Lower lobe of right lung (tissue), 2 donors: Measurements from ENCODE around the gene CCNA1. TPM values are rescaled to one million over a fixed set of nuclear protein-coding genes. Genes with fewer than 3 reads are reported as not detected.

Experiments
- ATAC-seq, 2 donors: fragments of 200-7000 bp; cut with Tn5 transposase; one replicate each; pipeline ENCODE4 v1.9.1; 2020 to 2022; ENCODE audit warnings: mild to moderate bottlenecking in 2 of 2, moderate library complexity in 2 of 2
- DNase-seq: peaks from one replicate; pipeline ENCODE4 v3.0.0-alpha.2; 2020
- H3K27ac ChIP-seq: fragments of 200-600 bp; one replicate; pipeline ENCODE4 v1.8.0; 2022
- H3K27me3 ChIP-seq: fragments of 200-600 bp; one replicate; pipeline ENCODE4 v1.8.0; 2022; ENCODE audit warnings: low read depth
- H3K36me3 ChIP-seq: fragments of 200-600 bp; one replicate; pipeline ENCODE4 v1.8.0; 2022; ENCODE audit warnings: mild to moderate bottlenecking
- H3K4me1 ChIP-seq: fragments of 200-600 bp; one replicate; pipeline ENCODE4 v1.8.0; 2022
- H3K4me3 ChIP-seq: fragments of 200-600 bp; one replicate; pipeline ENCODE4 v1.8.0; 2022; ENCODE audit warnings: mild to moderate bottlenecking
- H3K9me3 ChIP-seq: fragments of 200-600 bp; one replicate; pipeline ENCODE4 v1.8.0; 2022
- CTCF ChIP-seq: fragments of 200-600 bp; IDR thresholded peaks from one replicate; pipeline ENCODE4 v1.8.0; 2022; ENCODE audit warnings: antibody characterized with exemption, mild to moderate bottlenecking
- intact Hi-C: fragments of 100-400 bp; cut with DNase I; formaldehyde crosslinking; loops from one replicate; pipeline ENCODE4 v1.11.0; 2022
- total RNA-seq: library from RNA; stranded (reverse); fragmentation: NEBNext Ultra II Directional; extraction: Animal tissue kit (Norgen Biotek cat#: 25700); gene quantifications from one replicate; pipeline ENCODE4 v1.2.1, GENCODE V29; 2021
- donor health status: DM: no; HTN: yes; CAD: no; lungs with severe emphysema.

Gene CCNA1
- total RNA-seq, 1 donor from 2014 or later: 1.5 TPM

GRCh38 chr13:36476661-36477060 lies 44.4 kb downstream of the CCNA1 start:
- no peaks in the 10 kb centered on the region for H3K4me1 ChIP-seq
- no peaks in the 10 kb centered on the region for H3K9me3 ChIP-seq
- H3K27me3 ChIP-seq: no peaks in the 10 kb centered on the region
- no peak for TF ChIP-seq CTCF
- no peaks in the 10 kb centered on the region for H3K36me3 ChIP-seq
- H3K27ac ChIP-seq: no peak overlapping the region
- no peak overlapping the region for H3K4me3 ChIP-seq
- DNase-seq: no peak
- intact Hi-C loops: no loop called here
- no peak for ATAC-seq

- intact Hi-C loops: no loop called here
- H3K27ac ChIP-seq: no peak overlapping the region
- no peak for TF ChIP-seq CTCF
- ATAC-seq: no peak
- no peaks in the 10 kb centered on the region for H3K36me3 ChIP-seq
- H3K4me3 ChIP-seq: no peak overlapping the region
- DNase-seq: no peak
- no peaks in the 10 kb centered on the region for H3K27me3 ChIP-seq
- H3K4me1 ChIP-seq: no peaks in the 10 kb centered on the region
- no peaks in the 10 kb centered on the region for H3K9me3 ChIP-seq
Measured at GRCh38 chr13:36480726-36481427, 48.6 kb downstream of the CCNA1 start.

GRCh38 chr13:36490055-36490454 lies 57.8 kb downstream of the CCNA1 start:
- TF ChIP-seq CTCF: no peak
- no peaks in the 10 kb centered on the region for H3K9me3 ChIP-seq
- no peak for ATAC-seq

More at GRCh38 chr13:36490055-36490454, 57.8 kb downstream of the CCNA1 start:
- Histone ChIP-seq H3K4me1 (no peaks in the 10 kb centered on the region), H3K27me3 (no peaks in the 10 kb centered on the region), H3K27ac (no peak overlapping the region), H3K4me3 (no peak overlapping the region), H3K36me3 (no peaks in the 10 kb centered on the region)
- intact Hi-C loops: no loop called here
- no peak for DNase-seq

Other genes with a start within 250 kb of the CCNA1 start
- not detected for gene SOHLH2, start 217.9 kb upstream of the CCNA1 start, total RNA-seq
- gene CCDC169, start 134.7 kb upstream of the CCNA1 start, total RNA-seq: not detected
- 72.5 TPM for gene SPART, start 86.1 kb upstream of the CCNA1 start, total RNA-seq
- gene SERTM1, start 241.5 kb downstream of the CCNA1 start, total RNA-seq: 5.0 TPM